ENCODE data around the gene ANO4. TPM values are rescaled to one million over a fixed set of nuclear protein-coding genes. Genes with fewer than 3 reads are reported as not detected.

The ANO4 gene
- total and polyA plus RNA-seq, 2 donors (not counting 1 experiment from before 2014, with no cell fraction given), result not detected

- Histone ChIP-seq H2AFZ (ENCODE audit: insufficient read depth, low read depth, low read length, poor library complexity, severe bottlenecking) (no peak overlapping the region), H3K27ac (ENCODE audit: low read length in 2 of 2) (no peak overlapping the region), H3K9ac (ENCODE audit: low read length) (no peak overlapping the region), H3K36me3 (replicated peaks in 1 of 2; ENCODE audit: control extremely low read depth in 1 of 2, control insufficient read depth in 1 of 2, extremely low read depth in 1 of 2, insufficient read depth in 2 of 2, low read length in 1 of 2) (no peaks in the 10 kb centered on the region), H3K4me3 (ENCODE audit: control extremely low read depth in 1 of 5, extremely low read depth in 1 of 5, insufficient read depth in 1 of 5, low read depth in 2 of 5, low read length in 4 of 5) (no peak overlapping the region), H3K4me2 (replicated peaks; ENCODE audit: low read depth, low read length, poor library complexity, severe bottlenecking) (no peak overlapping the region), H3K4me1 (ENCODE audit: control insufficient read depth in 2 of 2, insufficient read depth in 2 of 2, low read length in 2 of 2) (no peaks in the 10 kb centered on the region), H3K9me3 (ENCODE audit: control extremely low read depth in 1 of 3, control insufficient read depth in 2 of 3, insufficient read depth in 1 of 3, low read length in 2 of 3) (no peaks in the 10 kb centered on the region), H3K27me3 (replicated peaks in 1 of 4; ENCODE audit: control extremely low read depth in 1 of 4, control insufficient read depth in 3 of 4, insufficient read depth in 4 of 4, low read length in 3 of 4) (no peaks in the 10 kb centered on the region), H3K79me2 (ENCODE audit: control insufficient read depth, insufficient read depth, low read length) (no peaks in the 10 kb centered on the region), H4K20me1 (ENCODE audit: control insufficient read depth, insufficient read depth, low read length, poor library complexity, severe bottlenecking) (no peaks in the 10 kb centered on the region)
- DNase-seq, result no peak
- no peaks in the 10 kb centered on the region for H3K27me3 Mint-ChIP-seq
- H3K4me1 Mint-ChIP-seq, result no peaks in the 10 kb centered on the region
- H3K27ac Mint-ChIP-seq, result no peak overlapping the region
- WGBS (ENCODE audit: insufficient coverage), result no CpG with 5 or more reads among the region's 1 CpG
- intact Hi-C loops (cut with micrococcal nuclease), result no loop called here
- H3K4me3 Mint-ChIP-seq, result no peak overlapping the region
- POLR2A ChIA-PET, result no interaction called here
- no peak for ATAC-seq (ENCODE audit: low read depth)
- CTCF ChIA-PET, result no interaction called here
- no peak for TF ChIP-seq EZH2 (IDR thresholded peaks at IDR 0.05; ENCODE audit: borderline replicate concordance, insufficient read depth, low read depth, low read length, poor library complexity, severe bottlenecking)
- TF ChIP-seq, protein P1, sequence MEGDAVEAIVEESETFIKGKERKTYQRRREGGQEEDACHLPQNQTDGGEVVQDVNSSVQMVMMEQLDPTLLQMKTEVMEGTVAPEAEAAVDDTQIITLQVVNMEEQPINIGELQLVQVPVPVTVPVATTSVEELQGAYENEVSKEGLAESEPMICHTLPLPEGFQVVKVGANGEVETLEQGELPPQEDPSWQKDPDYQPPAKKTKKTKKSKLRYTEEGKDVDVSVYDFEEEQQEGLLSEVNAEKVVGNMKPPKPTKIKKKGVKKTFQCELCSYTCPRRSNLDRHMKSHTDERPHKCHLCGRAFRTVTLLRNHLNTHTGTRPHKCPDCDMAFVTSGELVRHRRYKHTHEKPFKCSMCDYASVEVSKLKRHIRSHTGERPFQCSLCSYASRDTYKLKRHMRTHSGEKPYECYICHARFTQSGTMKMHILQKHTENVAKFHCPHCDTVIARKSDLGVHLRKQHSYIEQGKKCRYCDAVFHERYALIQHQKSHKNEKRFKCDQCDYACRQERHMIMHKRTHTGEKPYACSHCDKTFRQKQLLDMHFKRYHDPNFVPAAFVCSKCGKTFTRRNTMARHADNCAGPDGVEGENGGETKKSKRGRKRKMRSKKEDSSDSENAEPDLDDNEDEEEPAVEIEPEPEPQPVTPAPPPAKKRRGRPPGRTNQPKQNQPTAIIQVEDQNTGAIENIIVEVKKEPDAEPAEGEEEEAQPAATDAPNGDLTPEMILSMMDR (IDR thresholded peaks at IDR 0.05), result no peak
- no peaks in the 10 kb centered on the region for H3K9me3 Mint-ChIP-seq (ENCODE audit: insufficient read depth)
Measured at GRCh38 chr12:100935929-100936328, 141.4 kb downstream of the ANO4 start.

DNA sequence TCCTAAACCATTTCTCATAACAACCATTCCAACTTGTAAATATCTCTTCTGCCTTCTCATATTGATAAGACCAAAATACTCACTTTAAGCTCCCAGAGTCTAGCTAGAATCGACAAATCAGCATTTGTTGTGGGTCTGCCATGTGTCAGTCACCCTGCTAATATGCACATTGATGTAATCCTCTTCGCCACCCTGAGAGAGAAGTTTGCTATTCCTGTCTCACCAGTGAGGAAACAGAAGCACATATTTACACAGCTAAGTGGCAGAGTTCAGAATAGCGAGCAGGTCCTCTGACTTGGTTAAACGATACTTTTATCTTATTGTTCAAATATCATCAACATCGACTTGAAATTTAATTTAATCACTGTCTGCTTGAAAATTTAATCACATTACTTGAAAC is 142.1 kb downstream of the ANO4 start:
- H3K4me2 ChIP-seq (replicated peaks; ENCODE audit: low read depth, low read length, poor library complexity, severe bottlenecking), result no peak overlapping the region
- ATAC-seq (ENCODE audit: low read depth), result no peak
- H2AFZ ChIP-seq (ENCODE audit: insufficient read depth, low read depth, low read length, poor library complexity, severe bottlenecking), result no peak overlapping the region
- WGBS (ENCODE audit: insufficient coverage), result 72% methylated on average over 3 of the region's 5 CpGs
- H3K9ac ChIP-seq (ENCODE audit: low read length), result no peak overlapping the region
- no peaks in the 10 kb centered on the region for H3K4me1 ChIP-seq (ENCODE audit: control insufficient read depth in 2 of 2, insufficient read depth in 2 of 2, low read length in 2 of 2)
- intact Hi-C loops (cut with micrococcal nuclease), result no loop called here
- H3K27me3 Mint-ChIP-seq, result no peaks in the 10 kb centered on the region
- H3K79me2 ChIP-seq (ENCODE audit: control insufficient read depth, insufficient read depth, low read length), result no peaks in the 10 kb centered on the region
- no peaks in the 10 kb centered on the region for H3K36me3 ChIP-seq (replicated peaks in 1 of 2; ENCODE audit: control extremely low read depth in 1 of 2, control insufficient read depth in 1 of 2, extremely low read depth in 1 of 2, insufficient read depth in 2 of 2, low read length in 1 of 2)
- ChIA-PET POLR2A (no interaction called here), CTCF (no interaction called here)
- H3K4me3 Mint-ChIP-seq, result no peak overlapping the region
- no peak overlapping the region for H3K27ac ChIP-seq (ENCODE audit: low read length in 2 of 2)
- TF ChIP-seq, protein P1 (IDR thresholded peaks at IDR 0.05), result no peak
- no peaks in the 10 kb centered on the region for H3K9me3 Mint-ChIP-seq (ENCODE audit: insufficient read depth)
- DNase-seq, result no peak
- H3K4me3 ChIP-seq (ENCODE audit: control extremely low read depth in 1 of 5, extremely low read depth in 1 of 5, insufficient read depth in 1 of 5, low read depth in 2 of 5, low read length in 4 of 5), result no peak overlapping the region
- H4K20me1 ChIP-seq (ENCODE audit: control insufficient read depth, insufficient read depth, low read length, poor library complexity, severe bottlenecking), result no peaks in the 10 kb centered on the region
- H3K9me3 ChIP-seq (ENCODE audit: control extremely low read depth in 1 of 3, control insufficient read depth in 2 of 3, insufficient read depth in 1 of 3, low read length in 2 of 3), result no peaks in the 10 kb centered on the region
- no peak overlapping the region for H3K27ac Mint-ChIP-seq
- no peaks in the 10 kb centered on the region for H3K27me3 ChIP-seq (replicated peaks in 1 of 4; ENCODE audit: control extremely low read depth in 1 of 4, control insufficient read depth in 3 of 4, insufficient read depth in 4 of 4, low read length in 3 of 4)
- H3K4me1 Mint-ChIP-seq, result no peaks in the 10 kb centered on the region

Measured in B cell (primary cell).